Measurements from ENCODE around the gene TBC1D9B. TPM values are rescaled to one million over a fixed set of nuclear protein-coding genes. Genes with fewer than 3 reads are reported as not detected.
A peak's percentile ranks its signal among the peaks of the same experiment; 100 is the strongest.

TBC1D9B gene
- total and polyA plus RNA-seq, 9 of the 15 experiments (the other 6 are each of a cell fraction or from before 2014, with no cell fraction given), result 2.9 to 59.1 (median 33.5) TPM

GRCh38 chr5:179820483-179821297 lies 87.0 kb downstream of the TBC1D9B start, which contains the start of gene SQSTM1 (continued):
- TF ChIP-seq ETV5 (CRISPR knock-in tag; IDR thresholded peaks at IDR 0.05; ENCODE audit: low read depth) (peak; percentile 87), GATAD2B (IDR thresholded peaks at IDR 0.05; ENCODE audit: borderline replicate concordance) (no peak; the same call in 1 of the 2 replicates), RBFOX2 (IDR thresholded peaks at IDR 0.05; ENCODE audit: low read depth, low read length) (peak; percentile 96), HDAC6 (IDR thresholded peaks at IDR 0.05; ENCODE audit: low read depth, low read length) (no peak), RNF219 (CRISPR knock-in tag; IDR thresholded peaks at IDR 0.05) (peak; percentile 35; the same call in 1 of the 2 replicates), ZNF668 (CRISPR knock-in tag; IDR thresholded peaks at IDR 0.05) (peak; percentile 83; the same call in 1 of the 2 replicates), MTA1 (IDR thresholded peaks at IDR 0.05; ENCODE audit: borderline replicate concordance) (peak; percentile 67; the same call in 1 of the 2 replicates), RAD21 (CRISPR knock-in tag; conservative IDR thresholded peaks at IDR 0.05 in 1 of 2, IDR thresholded peaks at IDR 0.05 in 1 of 2) (peak in 1 of 2 experiments; percentile 22; a peak in 1 of 4 replicates), GTF2A2 (tag; IDR thresholded peaks at IDR 0.05) (peak; percentile 90), RREB1 (CRISPR knock-in tag; IDR thresholded peaks at IDR 0.05) (no peak), E2F8 (IDR thresholded peaks at IDR 0.05; ENCODE audit: low read depth, partially characterized antibody) (peak; percentile 18), ZNF449 (CRISPR knock-in tag; IDR thresholded peaks at IDR 0.05) (no peak), ZKSCAN1 (IDR thresholded peaks at IDR 0.05; ENCODE audit: low read depth, low read length) (no peak), KLF6 (CRISPR knock-in tag; IDR thresholded peaks at IDR 0.05; ENCODE audit: borderline replicate concordance) (0 out of 2 replicates have a peak, but pooled peaks have one; percentile 17)

Measured in K562 (cell line).